GM12892 (cell line): ENCODE data around the gene RPS4Y1.

ENCODE experiments used
- POLR2A ChIP-seq: IDR thresholded peaks from 2 replicates; pipeline ENCODE4 v1.6.1; 2011; ENCODE audit warnings: low read depth, low read length, control low read depth
- POLR2AphosphoS5 ChIP-seq: IDR thresholded peaks from 2 replicates; pipeline ENCODE4 v1.6.1; 2011; ENCODE audit warnings: low read depth, low read length, control low read depth
- TAF1 ChIP-seq: IDR thresholded peaks from 2 replicates; pipeline ENCODE4 v1.6.1; 2011; ENCODE audit warnings: low read depth, mild to moderate bottlenecking, control low read depth, low read length, borderline replicate concordance

DNA sequence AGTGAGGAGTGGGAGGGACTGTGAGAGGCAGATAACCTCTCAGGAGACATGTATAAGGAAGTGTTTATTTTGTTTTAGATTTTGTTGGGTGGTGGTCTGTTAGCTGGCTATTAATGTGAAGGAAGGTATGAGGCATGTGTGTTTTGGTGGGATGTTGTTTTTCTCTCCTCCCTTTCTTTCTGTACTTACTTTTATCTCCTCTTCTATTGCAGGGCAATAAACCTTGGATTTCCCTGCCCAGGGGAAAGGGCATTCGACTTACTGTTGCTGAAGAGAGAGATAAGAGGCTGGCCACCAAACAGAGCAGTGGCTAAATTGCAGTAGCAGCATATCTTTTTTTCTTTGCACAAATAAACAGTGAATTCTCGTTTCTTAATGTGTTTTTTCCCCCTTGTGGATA, 25.2 kb downstream of the RPS4Y1 start:
- TF ChIP-seq POLR2AphosphoS5 = no peak
- TF ChIP-seq TAF1 = no peak
- TF ChIP-seq POLR2A = no peak
